NCI-H2029 (cell line): ENCODE results near the gene LAMC2.
A peak's percentile ranks its signal among the peaks of the same experiment; 100 is the strongest.

ENCODE experiments used
- DNase-seq: peaks from one replicate; lab custom pipeline; 2025; lab: John Stamatoyannopoulos, UW

The LAMC2 gene

DNA sequence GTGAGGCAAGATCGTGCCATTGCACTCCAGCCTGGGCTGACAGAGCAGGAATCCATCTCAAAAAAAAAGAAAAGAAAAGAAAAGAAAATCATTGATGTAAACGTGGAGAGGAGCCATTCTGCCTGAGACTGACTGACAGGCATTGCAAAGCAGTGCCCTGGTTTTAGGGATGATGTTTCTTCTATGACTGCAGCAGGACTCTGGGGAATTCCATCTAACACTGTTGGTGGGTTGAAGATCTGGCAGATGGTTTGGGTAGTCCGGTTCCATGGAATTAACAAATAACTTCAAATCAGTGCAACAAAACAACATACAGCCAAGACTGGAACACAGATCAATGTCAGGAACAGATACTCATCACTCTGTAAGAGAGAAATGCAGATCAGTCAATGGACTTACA, 17.8 kb upstream of the LAMC2 start:
- no peak for DNase-seq

DNA sequence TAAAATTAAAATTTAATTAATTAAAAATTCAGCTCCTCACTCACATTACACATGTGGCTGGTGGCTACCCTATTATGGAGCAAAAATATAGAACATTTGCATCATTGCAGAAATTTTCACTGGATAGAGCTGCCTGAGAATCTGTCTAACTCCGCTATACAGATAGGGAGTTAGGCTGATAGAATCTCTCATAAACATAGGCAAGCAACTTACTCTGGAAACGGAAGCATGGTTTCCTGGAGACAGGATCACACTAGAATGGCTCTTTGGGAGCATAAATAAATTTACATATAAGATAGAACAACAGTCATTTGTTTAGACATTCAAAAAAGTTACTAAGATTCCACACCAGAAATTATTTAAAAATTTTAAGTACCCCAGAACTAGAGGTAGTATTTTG, 12.2 kb upstream of the LAMC2 start:
- no peak for DNase-seq

DNA sequence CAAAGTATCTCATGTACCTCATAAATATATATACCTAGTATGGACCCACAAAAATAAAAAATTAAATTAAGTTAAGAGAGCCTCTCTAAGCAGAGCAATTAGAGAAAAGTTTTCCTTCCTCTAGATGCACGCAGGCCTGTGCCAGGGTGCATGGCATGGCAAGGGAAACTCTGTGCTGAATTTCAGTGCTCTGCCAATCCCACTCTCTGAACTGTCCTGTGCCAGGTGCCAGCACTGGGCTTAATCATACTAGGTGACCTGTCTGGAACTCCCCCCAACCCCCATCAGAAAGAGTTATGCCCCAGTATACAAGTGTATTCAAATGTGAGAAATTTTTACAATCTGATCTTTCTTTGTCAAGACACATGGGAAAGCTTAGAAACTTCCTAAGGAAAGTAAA, 10.4 kb upstream of the LAMC2 start:
- no peak for DNase-seq

DNA sequence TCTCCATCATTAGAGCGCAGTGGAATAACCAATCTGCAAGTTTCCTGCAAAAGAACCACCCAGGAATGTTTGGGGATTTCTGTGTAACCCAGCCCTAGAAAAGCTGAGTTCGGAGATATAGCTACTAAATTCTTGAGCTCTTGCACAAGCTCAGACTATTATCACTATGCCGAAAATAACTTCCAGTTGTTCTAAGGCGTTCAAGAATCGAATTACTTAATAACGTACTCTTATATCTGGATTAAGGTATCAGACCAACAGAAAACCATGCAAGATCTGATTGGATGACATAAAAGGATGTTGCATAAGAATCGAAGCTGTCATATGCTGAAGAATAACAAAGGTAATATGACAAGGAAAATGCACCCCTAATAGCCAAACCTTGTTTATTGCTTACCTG, 7.5 kb upstream of the LAMC2 start:
- no peak for DNase-seq

DNA sequence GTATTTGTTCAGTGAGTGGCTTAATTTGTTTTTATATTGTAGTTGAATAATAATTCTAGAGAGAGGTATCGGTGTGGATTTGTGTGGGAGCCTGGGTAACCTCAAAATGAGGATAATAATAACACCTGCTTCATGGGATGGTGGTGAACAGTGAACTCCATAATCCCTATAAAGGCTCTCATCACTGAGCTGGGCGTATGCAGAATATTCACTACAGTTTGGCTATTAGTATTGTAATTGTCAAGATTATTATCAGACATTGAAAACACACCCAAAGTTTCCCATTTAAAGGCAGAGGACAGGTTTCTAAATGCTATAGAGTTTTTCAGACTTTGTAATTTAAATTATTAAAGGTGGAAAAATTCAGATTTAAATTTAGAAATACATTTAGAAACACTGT, 7.0 kb upstream of the LAMC2 start:
- no peak for DNase-seq

DNA sequence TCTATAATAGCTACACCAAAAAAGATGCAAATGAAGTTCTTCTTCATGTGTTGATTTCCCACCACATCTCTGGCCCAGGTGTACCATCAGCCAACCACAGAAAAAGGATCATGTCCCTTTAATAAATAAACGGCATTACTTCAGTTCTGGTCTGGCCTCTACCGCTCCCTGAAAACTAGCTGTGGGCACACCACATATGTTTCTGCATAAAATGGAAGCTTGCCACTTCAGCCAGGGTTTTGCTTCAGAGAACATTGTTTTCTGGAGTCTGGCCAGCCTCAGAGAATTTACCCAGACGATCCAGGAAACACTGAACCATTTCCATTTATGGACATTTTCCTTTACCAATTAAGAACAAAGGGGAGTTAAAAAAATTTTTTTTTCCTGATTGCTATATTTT, 5.8 kb upstream of the LAMC2 start:
- DNase-seq, result peak; percentile 85

DNA sequence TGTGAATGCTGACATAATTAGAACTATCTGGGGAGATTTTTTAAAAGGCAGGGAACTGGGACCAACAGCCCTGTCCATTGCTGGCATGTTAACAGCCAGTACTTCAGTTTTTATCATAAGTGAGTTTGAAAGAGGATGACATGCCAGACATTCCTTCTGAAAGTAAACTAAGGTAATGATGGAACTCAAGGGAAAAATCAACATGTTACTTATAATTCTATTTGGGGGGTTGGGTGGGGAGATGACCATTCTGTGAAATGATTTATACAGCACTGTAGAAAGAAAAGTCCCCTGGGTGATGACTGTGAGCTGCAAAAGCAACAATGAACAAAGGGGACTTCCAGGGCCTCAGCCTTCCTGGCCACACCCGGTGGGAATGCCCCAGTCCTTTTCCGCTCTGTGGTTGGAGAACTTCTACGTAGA, 5.4 kb upstream of the LAMC2 start:
- DNase-seq, result no peak

DNA sequence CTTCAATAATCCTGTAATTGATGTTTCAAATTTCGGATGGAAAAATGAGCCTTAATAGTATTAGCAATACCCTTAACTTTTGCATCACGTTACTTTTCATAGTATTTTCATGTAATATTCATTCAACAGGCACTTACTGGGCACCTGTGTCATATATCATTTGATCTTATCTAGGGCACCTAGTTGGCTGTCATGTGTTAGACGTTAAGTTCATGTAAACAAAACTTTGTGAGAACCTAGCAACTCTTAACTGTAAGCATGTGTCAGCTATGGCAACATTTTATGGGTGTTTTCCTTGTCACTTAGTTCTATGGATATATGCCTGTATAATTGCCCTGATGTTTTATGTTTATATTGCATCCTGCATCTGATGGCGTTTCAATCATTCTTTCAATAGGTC, 777 bp downstream of the LAMC2 start:
- DNase-seq, result no peak

DNA sequence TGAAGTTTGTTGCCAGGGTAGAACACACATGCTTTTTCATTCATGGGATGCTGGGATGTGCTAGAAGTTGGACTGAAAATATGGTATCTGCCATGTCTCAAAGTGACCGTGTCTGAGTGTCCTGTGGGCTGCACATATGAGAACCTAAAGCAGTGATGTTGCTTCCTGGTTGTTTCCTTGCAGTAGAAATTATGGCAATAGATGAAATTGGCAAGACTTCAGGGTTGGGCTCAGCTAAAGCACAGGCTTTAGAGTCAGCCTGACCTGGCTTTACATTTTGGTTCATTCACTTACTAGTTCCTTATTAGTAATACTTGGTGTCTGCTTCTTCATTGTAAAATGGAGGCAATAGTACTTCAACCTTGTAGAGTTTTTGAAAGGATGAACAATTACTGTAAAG, 2.2 kb downstream of the LAMC2 start:
- DNase-seq, result no peak

DNA sequence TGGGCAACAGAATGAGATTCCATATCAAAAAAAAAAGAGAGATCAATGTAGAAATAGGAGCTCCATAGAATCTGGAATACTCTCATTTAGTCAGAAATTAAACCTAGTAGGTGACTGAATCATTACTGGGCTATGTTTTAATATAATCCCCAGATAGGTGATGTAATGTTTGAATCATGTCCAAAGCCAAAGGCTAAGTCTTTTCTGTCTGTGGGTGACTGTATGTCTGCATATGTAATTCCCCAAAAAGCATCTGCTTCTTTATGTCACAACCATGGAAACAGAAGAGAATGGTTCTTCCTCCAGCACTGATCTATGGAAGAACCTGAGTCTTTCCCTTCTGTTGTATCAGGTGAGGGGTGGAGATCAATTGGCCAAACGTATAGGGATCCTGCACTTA, 5.8 kb downstream of the LAMC2 start:
- no peak for DNase-seq

DNA sequence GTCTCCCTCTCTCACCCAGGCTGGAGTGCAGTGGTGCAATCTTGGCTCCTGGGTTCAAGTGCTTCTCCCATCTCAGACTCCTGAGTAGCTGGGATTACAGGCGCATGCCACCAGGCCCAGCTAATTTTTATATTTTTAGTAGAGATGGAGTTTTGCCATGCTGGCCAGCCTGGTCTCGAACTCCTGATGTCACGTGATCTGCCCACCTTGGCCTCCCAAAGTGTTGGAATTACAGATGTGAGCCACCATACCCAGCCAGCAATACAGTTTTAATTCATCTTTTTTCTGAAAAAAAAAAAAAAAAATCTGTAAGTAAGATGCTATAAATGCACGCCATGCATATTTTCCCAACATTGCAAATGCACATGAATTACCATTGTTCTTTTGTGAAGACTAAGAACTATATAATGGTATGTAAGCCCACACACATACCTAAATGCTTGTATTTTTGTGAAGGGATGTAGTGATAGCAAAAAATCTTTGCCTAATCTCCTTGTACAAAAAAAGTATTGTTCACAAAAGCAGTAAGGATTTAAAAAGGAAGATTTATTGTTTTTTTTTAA, 8.0 kb downstream of the LAMC2 start:
- no peak for DNase-seq

DNA sequence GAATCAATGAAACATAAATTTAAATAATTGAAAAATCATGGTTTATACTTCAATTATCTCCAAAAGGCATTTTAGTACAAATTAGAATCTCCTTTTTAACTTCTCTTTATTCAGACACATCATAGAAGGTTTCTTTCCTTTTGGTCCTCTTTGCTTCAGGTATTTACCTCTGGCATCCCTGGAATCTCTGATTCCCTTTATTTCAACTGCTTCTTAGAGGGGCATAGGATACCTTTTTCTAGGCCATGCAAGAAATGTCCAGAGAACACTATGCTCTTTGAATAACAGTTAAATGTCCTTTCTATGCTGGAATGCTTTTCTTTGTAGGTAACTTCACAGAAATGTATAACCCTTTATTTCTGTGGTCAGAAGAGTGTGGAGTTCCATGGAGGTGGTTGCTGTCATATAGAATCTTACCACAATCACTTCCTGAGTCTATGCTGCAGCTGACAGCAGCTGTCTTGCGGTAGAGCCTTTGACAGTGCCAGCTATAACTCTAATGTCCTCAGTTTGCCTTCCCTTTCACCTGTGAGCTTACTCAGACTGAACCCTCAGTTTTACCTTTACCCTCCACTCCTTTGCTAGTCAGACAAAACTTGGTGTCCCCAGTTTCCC, 8.6 kb downstream of the LAMC2 start:
- DNase-seq, result no peak

DNA sequence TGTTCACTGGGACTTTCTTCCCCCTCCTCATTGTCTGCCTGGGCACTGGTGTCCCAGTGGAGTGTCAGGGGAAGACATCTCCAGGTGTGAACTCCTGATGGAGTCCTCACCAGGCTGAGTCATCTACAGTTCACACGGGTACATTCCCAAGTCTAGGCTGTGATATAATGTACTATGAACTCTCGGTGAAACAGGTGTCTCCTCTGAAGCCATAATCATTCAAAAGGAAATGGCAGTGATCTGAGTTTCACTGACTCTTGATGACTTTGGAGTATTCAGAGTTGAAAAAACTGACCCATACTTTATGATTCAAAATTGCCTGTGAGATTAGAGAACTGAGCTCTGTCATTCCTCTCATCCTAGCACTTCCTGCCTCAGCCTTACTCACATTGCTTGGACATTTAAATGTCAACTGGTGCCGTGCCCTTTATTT, 9.1 kb downstream of the LAMC2 start:
- no peak for DNase-seq

DNA sequence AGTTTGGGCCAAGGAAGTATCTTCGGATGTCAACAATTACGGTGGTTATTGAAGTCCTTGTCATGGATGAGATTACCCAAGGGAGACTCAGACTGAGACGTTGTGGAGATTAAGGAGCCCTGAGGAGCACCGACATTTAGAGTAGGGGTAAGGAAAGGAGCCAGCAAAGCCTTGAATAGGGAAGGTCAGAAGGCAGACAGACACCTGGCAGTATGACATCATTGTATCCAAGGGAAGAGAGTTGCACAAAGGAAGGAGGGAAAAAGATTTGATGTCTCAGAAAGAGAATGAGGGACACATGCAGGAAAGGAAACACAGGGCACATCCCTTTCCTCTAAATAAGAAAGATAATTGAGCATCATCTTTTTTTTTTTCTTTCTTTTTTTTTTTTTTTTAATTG, 11.7 kb downstream of the LAMC2 start:
- no peak for DNase-seq

DNA sequence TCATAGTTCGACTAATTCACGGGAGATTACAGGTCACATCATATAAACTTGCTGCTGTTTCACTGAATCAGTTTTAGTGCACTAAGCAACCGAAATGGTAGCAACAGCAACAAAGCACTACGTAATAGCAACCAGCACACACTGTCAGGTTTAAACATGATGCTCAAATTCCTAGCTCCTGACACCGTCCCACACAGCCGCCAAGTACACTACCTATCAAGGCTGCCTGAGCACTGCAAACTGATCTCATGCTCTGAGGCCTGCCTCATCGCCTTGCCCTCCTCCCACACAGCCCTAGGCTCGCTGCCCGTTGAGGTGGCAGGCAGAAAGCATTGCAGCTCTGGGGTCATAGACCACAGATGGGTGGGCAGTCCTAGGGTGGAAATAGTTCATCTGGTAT, 12.4 kb downstream of the LAMC2 start:
- no peak for DNase-seq

DNA sequence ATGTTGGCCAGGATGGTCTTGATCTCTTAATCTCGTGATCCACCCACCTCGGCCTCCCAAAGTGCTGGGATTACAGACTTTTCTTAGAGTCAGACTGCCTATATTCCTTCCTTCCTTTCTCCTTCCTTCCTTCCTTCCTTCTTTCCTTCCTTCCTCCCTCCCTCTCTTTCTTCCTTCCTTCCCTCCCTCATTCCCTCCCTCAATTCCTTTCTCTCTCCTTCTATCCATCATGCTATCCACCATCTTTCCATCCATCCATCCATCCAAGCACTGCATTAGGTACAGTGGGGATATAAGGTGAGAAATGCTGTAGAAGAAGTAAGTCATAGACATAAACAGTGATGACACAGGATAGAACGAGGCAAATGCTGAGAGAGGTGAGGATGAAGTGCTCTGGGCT, 13.2 kb downstream of the LAMC2 start:
- DNase-seq, result no peak

DNA sequence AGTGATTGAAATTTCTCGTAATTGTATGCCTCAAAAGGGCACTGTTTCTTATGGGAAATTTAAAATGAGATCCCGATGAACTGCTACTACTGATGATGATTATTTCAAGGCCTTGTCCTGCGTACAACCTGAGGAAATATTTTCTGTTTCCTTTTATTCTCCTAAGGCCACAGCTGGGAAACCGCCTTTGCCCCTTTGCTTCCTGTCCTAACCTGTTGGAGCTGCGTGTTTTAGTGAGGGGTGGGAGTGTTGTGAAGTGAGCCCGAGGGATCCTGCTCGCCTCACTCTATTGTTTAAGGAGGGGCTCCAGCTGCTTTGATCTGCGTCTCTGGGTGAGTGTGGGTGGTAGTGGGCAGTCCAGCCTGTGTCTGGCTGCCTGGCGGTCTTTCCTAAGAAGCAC, 14.4 kb downstream of the LAMC2 start:
- no peak for DNase-seq

DNA sequence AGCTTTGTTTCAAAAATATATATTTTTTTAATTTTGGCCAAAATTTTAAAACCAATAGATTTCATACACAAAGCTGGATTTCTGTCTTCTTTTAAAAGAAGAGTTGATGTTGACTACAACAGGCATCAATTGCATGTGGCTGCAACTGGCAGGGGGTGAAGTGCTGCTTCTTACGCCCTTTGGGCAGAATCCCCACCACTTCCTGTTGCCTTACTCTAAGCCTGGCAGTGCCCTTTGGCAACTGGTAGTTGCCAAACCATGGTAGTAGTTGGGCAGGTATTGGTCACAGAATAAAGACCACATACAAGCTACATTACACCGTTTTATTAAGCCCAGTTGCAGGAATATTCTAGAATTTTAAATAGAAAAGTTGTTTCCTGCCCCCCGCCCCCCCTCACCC, 17.0 kb downstream of the LAMC2 start:
- DNase-seq, result no peak

DNA sequence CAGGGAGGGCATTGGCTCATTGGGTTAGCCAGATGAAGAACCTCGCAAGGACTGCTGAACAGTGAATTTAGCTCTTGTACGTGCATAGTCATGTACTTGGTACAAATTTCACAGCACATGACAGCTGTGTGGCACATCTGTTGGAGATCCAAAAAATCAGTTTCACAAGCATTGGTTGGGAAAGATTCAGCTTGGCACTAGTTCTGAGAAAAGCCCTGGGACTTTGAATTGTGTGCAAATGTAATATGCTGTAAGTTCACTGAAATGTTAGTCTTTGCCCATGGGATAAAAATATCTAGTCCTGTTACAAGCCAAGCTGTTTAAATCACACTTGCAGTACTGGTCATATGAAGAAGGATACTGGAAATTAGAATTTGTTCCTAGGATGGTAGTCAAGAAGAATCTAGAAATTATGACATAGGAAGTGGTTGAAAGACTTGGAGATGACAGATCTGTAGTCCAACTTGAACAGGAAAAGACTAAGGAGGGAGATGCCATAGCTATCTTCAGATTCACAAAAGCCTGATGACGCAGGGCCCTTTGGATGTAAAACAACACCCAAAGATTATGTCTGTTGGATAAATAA, 19.2 kb downstream of the LAMC2 start:
- DNase-seq, result no peak

DNA sequence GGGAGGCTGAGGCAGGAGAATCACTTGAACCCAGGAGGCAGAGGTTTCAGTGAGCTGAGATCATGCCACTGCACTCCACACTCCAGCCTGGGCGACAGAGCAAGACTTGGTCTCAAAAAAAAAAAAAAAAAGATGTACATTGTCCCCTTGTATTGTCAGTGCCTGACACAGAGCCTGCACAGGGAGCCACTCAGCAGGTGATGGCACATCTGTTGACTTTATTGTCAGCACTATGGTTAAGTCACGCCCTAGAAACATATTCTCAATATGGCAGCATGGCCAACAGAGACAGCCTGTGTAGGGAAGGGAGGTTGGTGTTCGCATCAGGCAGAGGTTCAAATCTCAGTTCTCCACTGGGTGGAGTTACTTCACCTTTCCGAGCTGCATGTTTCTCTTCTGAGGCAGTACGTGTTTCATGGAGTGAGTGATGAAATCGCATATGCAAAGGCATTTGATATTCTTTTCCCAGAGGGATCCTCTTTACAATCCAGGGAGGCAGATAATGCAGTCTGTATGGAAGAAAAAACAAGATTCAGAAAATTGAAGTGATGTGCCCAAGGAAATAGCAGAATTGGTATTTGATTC, 20.6 kb downstream of the LAMC2 start:
- no peak for DNase-seq

DNA sequence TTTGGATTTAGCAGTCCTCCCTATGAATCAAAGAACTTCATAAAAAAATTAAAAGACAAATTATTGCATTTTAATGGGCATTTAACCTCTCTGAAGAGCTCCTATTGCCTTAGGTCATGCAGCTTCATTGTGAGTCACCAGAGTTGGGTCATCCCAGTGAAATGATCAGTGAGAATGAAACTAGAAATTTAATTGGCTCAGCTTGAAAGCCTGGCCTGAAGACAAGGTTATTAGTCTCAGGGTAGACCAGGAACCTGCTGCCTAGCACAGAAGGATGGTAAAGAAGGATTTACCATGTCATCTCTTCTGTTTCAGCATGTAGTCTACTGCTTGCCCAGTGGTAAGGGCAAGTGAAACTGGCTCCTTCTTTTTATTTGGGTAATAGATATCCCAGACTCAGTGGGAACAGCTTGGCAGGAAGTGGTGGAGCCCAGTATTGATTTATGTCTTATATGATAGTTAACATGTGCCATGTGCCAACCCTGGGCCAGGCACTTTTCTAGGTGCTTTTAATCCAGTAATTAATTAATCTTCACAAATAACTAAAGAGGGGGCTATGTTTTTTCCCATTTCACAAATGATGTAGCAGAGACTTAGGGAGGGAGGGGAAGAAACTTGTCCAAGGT, 23.6 kb downstream of the LAMC2 start:
- DNase-seq, result peak; percentile 45

DNA sequence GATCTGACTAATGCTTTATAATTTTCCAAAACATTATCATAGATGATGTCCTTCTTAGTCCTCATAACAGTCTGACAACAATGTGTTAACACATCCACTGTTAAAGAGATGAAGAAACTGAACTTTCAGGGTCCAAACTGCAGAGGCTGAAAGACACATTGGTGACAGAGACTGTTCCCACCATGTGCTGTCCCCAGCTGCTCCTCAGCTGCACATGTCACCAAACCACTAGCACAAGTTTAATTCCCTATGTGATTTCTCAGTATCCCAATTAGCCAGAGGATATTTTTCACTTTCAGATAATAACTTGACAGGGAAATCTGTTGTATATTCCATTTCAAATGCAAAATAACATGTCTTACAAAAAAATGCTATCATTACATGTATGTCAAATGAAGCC, 24.6 kb downstream of the LAMC2 start:
- DNase-seq, result no peak

DNA sequence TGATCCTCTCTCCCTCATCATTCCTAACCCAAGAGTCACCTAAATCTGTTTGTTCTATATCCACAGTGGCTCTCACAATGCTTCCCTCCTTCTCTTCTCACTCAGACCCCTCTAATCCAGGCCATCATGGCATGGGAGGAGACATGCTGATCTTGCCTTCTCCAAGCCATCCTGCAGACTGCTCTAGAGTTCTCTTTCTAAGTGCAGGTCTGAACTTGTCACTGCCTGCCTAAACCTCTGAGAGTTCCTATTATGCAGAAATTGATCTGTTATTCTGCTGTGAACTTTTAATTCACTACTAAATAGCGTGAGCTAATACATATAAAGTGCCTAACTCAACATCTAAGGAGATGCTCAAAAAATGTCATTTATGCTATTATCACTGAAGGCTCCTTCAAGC, 26.8 kb downstream of the LAMC2 start:
- no peak for DNase-seq
